Measurements from ENCODE around the gene TRIM14.
A peak's percentile ranks its signal among the peaks of the same experiment; 100 is the strongest.

The TRIM14 gene

GRCh38 chr9:98067184-98067583, 51.8 kb downstream of the TRIM14 start:
- Mint-ChIP-seq H3K27me3 (ENCODE audit: low read depth) (peaks cover 3% of the 10 kb centered on the region), H3K36me3 (ENCODE audit: low read depth) (peaks cover 30% of the 10 kb centered on the region), H3K9me3 (no peaks in the 10 kb centered on the region), H3K4me3 (no peak overlapping the region), H3K27ac (no peak overlapping the region), H3K4me1 (no peaks in the 10 kb centered on the region)
- TF ChIP-seq, protein P1, sequence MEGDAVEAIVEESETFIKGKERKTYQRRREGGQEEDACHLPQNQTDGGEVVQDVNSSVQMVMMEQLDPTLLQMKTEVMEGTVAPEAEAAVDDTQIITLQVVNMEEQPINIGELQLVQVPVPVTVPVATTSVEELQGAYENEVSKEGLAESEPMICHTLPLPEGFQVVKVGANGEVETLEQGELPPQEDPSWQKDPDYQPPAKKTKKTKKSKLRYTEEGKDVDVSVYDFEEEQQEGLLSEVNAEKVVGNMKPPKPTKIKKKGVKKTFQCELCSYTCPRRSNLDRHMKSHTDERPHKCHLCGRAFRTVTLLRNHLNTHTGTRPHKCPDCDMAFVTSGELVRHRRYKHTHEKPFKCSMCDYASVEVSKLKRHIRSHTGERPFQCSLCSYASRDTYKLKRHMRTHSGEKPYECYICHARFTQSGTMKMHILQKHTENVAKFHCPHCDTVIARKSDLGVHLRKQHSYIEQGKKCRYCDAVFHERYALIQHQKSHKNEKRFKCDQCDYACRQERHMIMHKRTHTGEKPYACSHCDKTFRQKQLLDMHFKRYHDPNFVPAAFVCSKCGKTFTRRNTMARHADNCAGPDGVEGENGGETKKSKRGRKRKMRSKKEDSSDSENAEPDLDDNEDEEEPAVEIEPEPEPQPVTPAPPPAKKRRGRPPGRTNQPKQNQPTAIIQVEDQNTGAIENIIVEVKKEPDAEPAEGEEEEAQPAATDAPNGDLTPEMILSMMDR (IDR thresholded peaks at IDR 0.05; ENCODE audit: unreplicated experiment in 3 of 3), result no peak

- Mint-ChIP-seq H3K4me1 (no peaks in the 10 kb centered on the region), H3K27ac (no peak overlapping the region), H3K9me3 (no peaks in the 10 kb centered on the region), H3K4me3 (no peak overlapping the region), H3K27me3 (ENCODE audit: low read depth) (peaks cover 3% of the 10 kb centered on the region), H3K36me3 (ENCODE audit: low read depth) (peaks cover 31% of the 10 kb centered on the region)
- TF ChIP-seq, protein P1 (IDR thresholded peaks at IDR 0.05; ENCODE audit: unreplicated experiment in 3 of 3), result no peak
Observed at GRCh38 chr9:98066235-98066634, 52.8 kb downstream of the TRIM14 start.

DNA sequence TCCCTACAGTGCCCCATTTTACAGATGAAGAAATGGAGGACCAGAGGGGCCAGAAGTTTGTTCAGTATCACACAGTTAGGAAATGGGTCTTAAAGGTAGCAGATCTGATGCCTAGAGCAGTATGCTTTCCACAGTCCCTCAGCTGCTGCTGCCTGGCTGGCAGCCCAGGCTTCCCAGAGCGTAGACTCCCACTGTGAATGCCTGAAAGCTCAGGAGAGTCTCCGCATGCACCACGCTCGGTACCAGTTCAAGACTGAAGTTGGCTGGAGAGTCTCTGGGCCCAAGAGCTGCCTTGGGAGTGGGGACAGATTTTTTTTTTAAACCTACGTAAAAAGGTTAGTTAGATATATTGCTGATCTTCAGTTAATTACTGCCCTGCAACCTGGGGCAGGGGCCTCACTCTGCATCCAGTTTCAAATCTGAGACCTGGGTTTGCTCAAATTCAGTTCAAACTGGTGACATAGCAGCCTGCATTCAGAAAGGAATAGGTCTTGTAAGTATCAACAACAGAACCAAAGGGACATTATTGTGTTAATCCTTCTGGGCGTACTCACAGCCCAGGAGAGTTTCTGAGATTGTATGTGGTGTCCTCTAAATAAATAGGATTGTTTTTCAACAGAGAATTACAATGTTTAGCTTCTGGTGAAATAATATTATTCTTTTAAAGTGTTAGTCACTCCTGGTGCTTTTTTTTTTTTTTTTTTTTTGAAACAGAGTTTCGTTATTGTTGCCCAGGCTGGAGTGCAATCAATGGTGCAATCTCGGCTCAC, 54.2 kb downstream of the TRIM14 start:
- peaks cover 3% of the 10 kb centered on the region for H3K27me3 Mint-ChIP-seq (ENCODE audit: low read depth)

GRCh38 chr9:98062161-98062560, 56.9 kb downstream of the TRIM14 start:
- Mint-ChIP-seq H3K36me3 (ENCODE audit: low read depth) (peaks cover 35% of the 10 kb centered on the region), H3K27ac (no peak overlapping the region), H3K9me3 (no peaks in the 10 kb centered on the region), H3K4me3 (no peak overlapping the region), H3K4me1 (peaks cover 5% of the 10 kb centered on the region), H3K27me3 (ENCODE audit: low read depth) (peaks cover 3% of the 10 kb centered on the region)
- TF ChIP-seq, protein P1 (IDR thresholded peaks at IDR 0.05; ENCODE audit: unreplicated experiment in 3 of 3), result no peak

More for the DNA sequence above, 54.2 kb downstream of the TRIM14 start:
- no peaks in the 10 kb centered on the region for H3K9me3 Mint-ChIP-seq
- H3K4me1 Mint-ChIP-seq, result no peaks in the 10 kb centered on the region
- no peak overlapping the region for H3K4me3 Mint-ChIP-seq
- peaks cover 37% of the 10 kb centered on the region for H3K36me3 Mint-ChIP-seq (ENCODE audit: low read depth)
- H3K27ac Mint-ChIP-seq, result no peak overlapping the region
- TF ChIP-seq, protein P1 (IDR thresholded peaks at IDR 0.05; ENCODE audit: unreplicated experiment in 3 of 3), result no peak

DNA sequence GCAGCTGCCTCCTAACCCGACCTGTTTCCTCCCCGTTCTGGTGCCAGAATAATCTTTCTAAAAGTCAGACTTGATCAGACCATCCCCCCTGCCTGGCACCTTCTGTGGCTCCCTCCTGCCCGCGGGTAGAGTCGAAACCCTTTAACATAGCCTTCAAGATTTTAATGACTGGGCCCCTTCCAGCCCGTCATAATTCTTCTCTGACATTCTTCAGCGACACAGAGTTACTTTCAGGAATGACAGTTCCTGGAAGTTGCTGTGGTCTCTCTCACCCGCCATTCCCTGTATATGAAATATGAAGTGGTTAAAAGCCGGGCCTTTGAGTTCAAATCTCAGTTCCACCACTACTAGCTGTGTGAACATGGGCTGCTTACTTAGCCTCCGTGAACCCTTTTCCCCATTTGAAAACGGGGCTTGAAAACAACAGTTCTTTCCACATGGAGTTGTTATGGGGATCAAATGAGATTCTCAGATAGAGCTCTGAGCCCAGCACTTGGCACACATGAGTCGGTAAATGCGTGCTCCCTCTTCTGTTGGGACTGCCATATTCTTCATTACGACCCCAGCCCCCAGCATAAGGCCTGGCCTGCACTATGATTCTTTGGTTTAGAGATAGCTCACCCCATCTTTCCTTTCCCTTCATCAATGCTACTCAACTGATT, 61.8 kb downstream of the TRIM14 start:
- Mint-ChIP-seq H3K27ac (peak overlapping the region; percentile 89 to 94 (median 94)), H3K27me3 (ENCODE audit: low read depth) (no peaks in the 10 kb centered on the region), H3K9me3 (no peaks in the 10 kb centered on the region), H3K4me3 (peak overlapping the region; percentile 96 to 99 (median 98)), H3K4me1 (peaks cover 9% of the 10 kb centered on the region), H3K36me3 (ENCODE audit: low read depth) (peaks cover 7% of the 10 kb centered on the region)
- TF ChIP-seq, protein P1 (IDR thresholded peaks at IDR 0.05; ENCODE audit: unreplicated experiment in 3 of 3), result no peak
